Osteocyte (in vitro differentiated cells): Measurements from ENCODE around the gene PLA2G1B. TPM values are rescaled to one million over a fixed set of nuclear protein-coding genes. Genes with fewer than 3 reads are reported as not detected.
A peak's percentile ranks its signal among the peaks of the same experiment; 100 is the strongest.

ENCODE experiments used
- DNase-seq: peaks from one replicate; pipeline ENCODE4 v3.0.0; 2021; ENCODE audit warnings: mixed read lengths; ENCODE audit not compliant: unreplicated experiment; ENCODE audit errors: extremely low spot score
- H3K27ac Mint-ChIP-seq: one replicate; pipeline ENCODE4 v1.8.0; 2021; ENCODE audit warnings: mild to moderate bottlenecking, mixed read lengths; ENCODE audit not compliant: unreplicated experiment
- H3K27me3 Mint-ChIP-seq: one replicate; pipeline ENCODE4 v1.8.0; 2021; ENCODE audit warnings: mixed read lengths; ENCODE audit not compliant: unreplicated experiment
- H3K36me3 Mint-ChIP-seq: one replicate; pipeline ENCODE4 v1.8.0; 2021; ENCODE audit warnings: mixed read lengths; ENCODE audit not compliant: unreplicated experiment
- H3K4me1 Mint-ChIP-seq: one replicate; pipeline ENCODE4 v1.8.0; 2021; ENCODE audit warnings: mixed read lengths; ENCODE audit not compliant: unreplicated experiment
- H3K4me3 Mint-ChIP-seq: one replicate; pipeline ENCODE4 v1.8.0; 2021; ENCODE audit warnings: mild to moderate bottlenecking, moderate library complexity, mixed read lengths; ENCODE audit not compliant: unreplicated experiment
- H3K9me3 Mint-ChIP-seq: one replicate; pipeline ENCODE4 v1.8.0; 2021; ENCODE audit warnings: mixed read lengths; ENCODE audit not compliant: unreplicated experiment
- CTCF ChIP-seq: fragments of 200-600 bp; sonication (generic); IDR thresholded peaks from 2 replicates; pipeline ENCODE4 v1.5.0; 2021; ENCODE audit warnings: antibody characterized with exemption, mild to moderate bottlenecking, moderate library complexity
- total RNA-seq: library from RNA; stranded (reverse); gene quantifications from 2 replicates; pipeline ENCODE4 v1.2.1, GENCODE V29; 2021

PLA2G1B gene
- total RNA-seq, 1 donor from 2014 or later = 0.67 TPM

GRCh38 chr12:120286768-120287490 is 40.6 kb downstream of the PLA2G1B start:
- H3K4me1 Mint-ChIP-seq = peaks cover 16% of the 10 kb centered on the region
- no peak for TF ChIP-seq CTCF
- H3K27ac Mint-ChIP-seq = peak overlapping the region; percentile 54
- H3K27me3 Mint-ChIP-seq = no peaks in the 10 kb centered on the region
- H3K9me3 Mint-ChIP-seq = no peaks in the 10 kb centered on the region
- no peaks in the 10 kb centered on the region for H3K36me3 Mint-ChIP-seq
- no peak overlapping the region for H3K4me3 Mint-ChIP-seq
- no peak for DNase-seq

DNA sequence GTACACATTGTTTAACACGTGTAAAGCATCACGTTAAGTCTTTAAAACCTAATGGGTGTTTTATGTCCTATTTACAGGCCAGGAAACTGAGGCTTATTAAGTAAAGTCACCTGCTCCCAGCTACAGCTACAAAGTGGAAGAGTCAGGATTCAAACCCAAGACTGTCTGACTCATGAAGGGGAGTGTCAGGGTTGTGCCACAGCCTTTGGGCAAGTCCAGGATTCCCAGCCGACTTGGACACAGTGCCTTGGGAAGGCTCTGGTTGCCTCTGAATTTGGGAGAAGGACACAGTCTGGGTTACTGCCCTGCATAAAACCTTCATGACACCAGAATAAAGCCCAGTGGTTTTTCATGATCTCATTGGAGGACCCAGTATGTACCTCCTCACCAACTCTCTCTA is 43.2 kb downstream of the PLA2G1B start:
- Mint-ChIP-seq H3K4me3 (no peak overlapping the region), H3K4me1 (peaks cover 12% of the 10 kb centered on the region), H3K27me3 (no peaks in the 10 kb centered on the region)

GRCh38 chr12:120283318-120283717 is 44.3 kb downstream of the PLA2G1B start:
- Mint-ChIP-seq H3K27me3 (no peaks in the 10 kb centered on the region), H3K36me3 (no peaks in the 10 kb centered on the region), H3K4me1 (peaks cover 12% of the 10 kb centered on the region), H3K9me3 (no peaks in the 10 kb centered on the region), H3K27ac (no peak overlapping the region), H3K4me3 (no peak overlapping the region)
- DNase-seq = no peak
- TF ChIP-seq CTCF = no peak

More for the DNA sequence above, 43.2 kb downstream of the PLA2G1B start:
- no peaks in the 10 kb centered on the region for H3K9me3 Mint-ChIP-seq
- no peak for TF ChIP-seq CTCF
- DNase-seq = no peak
- H3K36me3 Mint-ChIP-seq = no peaks in the 10 kb centered on the region
- no peak overlapping the region for H3K27ac Mint-ChIP-seq

- H3K4me3 Mint-ChIP-seq = no peak overlapping the region
- H3K27ac Mint-ChIP-seq = no peak overlapping the region
- H3K4me1 Mint-ChIP-seq = no peaks in the 10 kb centered on the region
- H3K36me3 Mint-ChIP-seq = no peaks in the 10 kb centered on the region
- no peaks in the 10 kb centered on the region for H3K27me3 Mint-ChIP-seq
- DNase-seq = no peak
- no peaks in the 10 kb centered on the region for H3K9me3 Mint-ChIP-seq
- no peak for TF ChIP-seq CTCF
Measured at GRCh38 chr12:120278137-120279069, 49.2 kb downstream of the PLA2G1B start.

- no peak for DNase-seq
- TF ChIP-seq CTCF = no peak
- no peaks in the 10 kb centered on the region for H3K9me3 Mint-ChIP-seq
- no peaks in the 10 kb centered on the region for H3K27me3 Mint-ChIP-seq
- no peaks in the 10 kb centered on the region for H3K36me3 Mint-ChIP-seq
- H3K27ac Mint-ChIP-seq = no peak overlapping the region
- H3K4me1 Mint-ChIP-seq = no peaks in the 10 kb centered on the region
- no peak overlapping the region for H3K4me3 Mint-ChIP-seq
Measured at GRCh38 chr12:120276734-120277133, 50.8 kb downstream of the PLA2G1B start.
